ENCODE data around the gene COL18A1.

DNA sequence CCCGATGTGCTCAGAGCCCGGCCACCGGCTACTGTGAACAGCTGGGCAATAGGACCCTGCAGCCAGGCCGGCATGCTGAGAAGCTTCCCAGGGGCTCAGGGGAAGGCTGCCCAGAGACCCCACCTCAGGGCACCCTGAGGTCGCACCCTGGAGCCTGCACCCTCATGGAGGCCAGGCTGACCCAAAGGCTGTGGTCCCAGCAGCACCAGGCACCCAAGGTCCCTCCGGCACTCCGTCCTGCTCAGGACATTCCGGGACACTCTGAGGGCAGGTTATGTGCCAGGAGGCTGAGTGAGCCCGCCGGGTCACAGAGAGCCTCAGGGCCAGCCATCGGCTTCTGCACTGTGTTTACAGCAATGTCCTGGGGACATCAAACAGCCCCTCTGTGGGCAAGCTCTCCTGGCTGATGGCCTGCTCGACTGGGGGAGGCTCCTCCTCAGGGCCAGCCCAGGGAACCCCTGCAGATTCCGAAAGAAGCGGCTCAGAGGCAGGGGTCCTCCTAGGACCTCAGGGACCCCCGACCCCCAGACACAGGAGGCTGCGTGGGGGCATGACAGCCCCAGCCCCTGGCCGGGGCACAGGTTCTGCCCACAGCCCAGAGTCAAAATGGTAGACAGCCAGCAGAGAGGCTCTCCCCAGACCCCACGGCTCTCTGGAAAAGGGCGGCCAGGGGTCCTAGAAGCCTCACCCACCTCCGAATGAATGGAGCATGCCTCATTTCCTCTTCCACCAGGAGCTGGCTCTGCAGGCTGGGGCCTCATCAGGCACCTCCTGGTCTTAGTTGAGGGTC is 129.1 kb downstream of the COL18A1 start:
- TF ChIP-seq, protein P1, sequence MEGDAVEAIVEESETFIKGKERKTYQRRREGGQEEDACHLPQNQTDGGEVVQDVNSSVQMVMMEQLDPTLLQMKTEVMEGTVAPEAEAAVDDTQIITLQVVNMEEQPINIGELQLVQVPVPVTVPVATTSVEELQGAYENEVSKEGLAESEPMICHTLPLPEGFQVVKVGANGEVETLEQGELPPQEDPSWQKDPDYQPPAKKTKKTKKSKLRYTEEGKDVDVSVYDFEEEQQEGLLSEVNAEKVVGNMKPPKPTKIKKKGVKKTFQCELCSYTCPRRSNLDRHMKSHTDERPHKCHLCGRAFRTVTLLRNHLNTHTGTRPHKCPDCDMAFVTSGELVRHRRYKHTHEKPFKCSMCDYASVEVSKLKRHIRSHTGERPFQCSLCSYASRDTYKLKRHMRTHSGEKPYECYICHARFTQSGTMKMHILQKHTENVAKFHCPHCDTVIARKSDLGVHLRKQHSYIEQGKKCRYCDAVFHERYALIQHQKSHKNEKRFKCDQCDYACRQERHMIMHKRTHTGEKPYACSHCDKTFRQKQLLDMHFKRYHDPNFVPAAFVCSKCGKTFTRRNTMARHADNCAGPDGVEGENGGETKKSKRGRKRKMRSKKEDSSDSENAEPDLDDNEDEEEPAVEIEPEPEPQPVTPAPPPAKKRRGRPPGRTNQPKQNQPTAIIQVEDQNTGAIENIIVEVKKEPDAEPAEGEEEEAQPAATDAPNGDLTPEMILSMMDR (IDR thresholded peaks at IDR 0.05), result no peak
- TF ChIP-seq POLR2A (IDR thresholded peaks at IDR 0.05; ENCODE audit: low read length) (no peak), KDM1A (IDR thresholded peaks at IDR 0.05; ENCODE audit: low read depth) (no peak), ZC3H11A (IDR thresholded peaks at IDR 0.05) (no peak)

Measured in A549 (cell line).